ENCODE measurements around the gene KREMEN1.

The KREMEN1 gene

DNA sequence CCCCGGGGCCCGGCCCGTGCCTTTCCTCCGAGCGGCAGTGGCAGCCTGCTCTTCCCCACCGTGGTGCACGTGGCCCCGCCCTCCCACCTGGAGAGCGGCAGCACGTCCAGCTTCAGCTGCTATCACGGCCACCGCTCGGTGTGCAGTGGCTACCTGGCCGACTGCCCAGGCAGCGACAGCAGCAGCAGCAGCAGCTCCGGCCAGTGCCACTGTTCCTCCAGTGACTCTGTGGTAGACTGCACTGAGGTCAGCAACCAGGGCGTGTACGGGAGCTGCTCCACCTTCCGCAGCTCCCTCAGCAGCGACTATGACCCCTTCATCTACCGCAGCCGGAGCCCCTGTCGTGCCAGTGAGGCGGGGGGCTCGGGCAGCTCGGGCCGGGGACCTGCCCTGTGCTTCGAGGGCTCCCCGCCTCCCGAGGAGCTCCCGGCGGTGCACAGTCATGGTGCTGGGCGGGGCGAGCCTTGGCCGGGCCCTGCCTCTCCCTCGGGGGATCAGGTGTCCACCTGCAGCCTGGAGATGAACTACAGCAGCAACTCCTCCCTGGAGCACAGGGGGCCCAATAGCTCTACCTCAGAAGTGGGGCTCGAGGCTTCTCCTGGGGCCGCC, 23.1 kb upstream of the KREMEN1 start:
- no peak for DNase-seq (ENCODE audit: low read depth in 2 of 2)

DNA sequence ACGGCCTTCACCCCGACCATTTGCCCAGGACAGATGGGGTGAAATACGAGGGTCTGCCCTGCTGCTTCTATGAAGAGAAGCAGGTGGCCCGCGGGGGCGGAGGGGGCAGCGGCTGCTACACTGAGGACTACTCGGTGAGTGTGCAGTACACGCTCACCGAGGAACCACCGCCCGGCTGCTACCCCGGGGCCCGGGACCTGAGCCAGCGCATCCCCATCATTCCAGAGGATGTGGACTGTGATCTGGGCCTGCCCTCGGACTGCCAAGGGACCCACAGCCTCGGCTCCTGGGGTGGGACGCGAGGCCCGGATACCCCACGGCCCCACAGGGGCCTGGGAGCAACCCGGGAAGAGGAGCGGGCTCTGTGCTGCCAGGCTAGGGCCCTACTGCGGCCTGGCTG, 22.4 kb upstream of the KREMEN1 start:
- no peak for DNase-seq (ENCODE audit: low read depth in 2 of 2)

DNA sequence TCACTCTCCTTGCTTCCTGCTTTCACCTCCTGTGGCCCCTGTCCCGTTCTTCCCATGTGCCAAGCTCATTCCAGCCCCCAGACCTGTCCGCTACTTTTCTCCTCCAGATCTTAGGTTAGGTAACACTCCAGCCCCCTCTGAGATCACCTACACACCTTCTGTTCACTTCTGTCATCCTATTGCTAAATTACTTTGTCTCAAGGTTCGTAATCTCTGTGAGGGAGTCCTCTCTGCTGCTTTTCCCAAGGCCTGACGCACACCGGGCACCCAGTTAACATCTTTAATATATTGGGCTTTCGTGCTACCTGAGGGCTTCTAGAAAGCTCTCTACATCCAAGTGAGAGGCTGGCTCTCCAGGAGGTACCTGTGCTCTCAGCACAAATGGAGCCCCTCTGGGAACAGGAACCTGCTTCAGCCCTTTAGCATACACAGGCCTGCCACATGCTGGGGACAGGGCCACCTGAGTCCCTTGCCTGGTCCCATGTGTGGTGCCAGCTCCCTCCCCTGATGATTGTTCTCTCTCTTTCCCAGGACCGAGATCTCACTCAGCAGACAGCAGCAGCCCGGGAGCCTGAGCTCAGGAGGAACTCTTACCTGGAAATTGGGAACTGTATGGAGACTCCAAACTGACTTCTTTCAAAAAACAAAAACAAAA, 19.7 kb upstream of the KREMEN1 start:
- no peak for DNase-seq (ENCODE audit: low read depth in 2 of 2)

DNA sequence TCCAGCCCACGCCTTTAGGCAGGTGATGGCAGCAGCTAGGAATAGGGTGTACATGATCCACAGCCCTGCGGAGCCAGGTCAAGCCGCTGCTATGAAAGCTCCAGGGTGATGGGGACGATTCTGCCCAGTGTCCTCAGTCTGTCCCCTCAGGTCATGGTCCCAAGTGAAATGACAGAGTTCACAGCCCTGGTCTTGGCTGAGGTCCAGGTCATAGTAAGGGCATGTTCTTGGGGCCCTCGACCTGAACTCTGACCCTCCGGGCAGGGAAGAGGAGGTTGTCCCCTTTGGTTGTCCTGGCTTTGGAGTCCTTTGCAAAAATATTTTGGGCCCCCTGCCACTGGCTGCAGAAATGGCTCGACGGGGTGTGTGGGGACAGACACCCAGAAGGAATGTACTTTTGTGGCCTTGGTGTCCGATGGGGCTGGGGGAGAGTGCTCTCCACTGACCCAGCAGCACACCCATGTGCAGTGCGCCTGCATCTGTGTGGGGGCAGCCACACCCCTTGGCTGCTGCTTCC, 18.5 kb upstream of the KREMEN1 start:
- DNase-seq (ENCODE audit: low read depth in 2 of 2), result no peak

DNA sequence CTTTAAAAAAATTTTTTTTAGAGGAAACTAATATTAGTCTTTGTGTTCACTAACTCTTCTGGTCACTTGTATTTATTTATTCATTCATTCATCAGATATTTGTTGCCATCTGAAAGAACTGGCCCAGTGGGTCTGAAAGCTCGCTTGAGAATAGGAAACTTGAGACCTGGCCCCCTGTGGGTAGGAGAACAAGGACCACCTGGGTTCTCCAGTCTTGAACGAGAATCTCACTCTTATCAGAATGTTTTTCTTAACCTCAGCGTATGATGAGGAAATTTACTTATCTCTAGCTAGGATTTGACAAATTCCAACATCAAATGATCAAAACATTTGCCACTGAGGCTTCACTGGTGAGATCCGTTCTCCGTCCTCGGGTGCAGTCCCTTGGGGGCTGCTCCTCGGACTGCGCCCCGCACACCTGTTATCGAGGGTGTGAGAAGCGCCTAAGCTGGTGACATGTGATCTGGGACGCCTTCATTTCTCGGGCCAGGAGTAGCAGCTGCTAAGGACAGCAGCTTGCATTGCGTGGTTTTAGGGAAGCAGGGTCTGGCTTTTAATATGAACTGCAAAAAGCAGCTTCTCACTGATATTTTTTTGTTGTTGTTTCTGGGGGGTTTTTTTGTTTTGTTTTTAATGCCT, 17.5 kb upstream of the KREMEN1 start:
- no peak for DNase-seq (ENCODE audit: low read depth in 2 of 2)

DNA sequence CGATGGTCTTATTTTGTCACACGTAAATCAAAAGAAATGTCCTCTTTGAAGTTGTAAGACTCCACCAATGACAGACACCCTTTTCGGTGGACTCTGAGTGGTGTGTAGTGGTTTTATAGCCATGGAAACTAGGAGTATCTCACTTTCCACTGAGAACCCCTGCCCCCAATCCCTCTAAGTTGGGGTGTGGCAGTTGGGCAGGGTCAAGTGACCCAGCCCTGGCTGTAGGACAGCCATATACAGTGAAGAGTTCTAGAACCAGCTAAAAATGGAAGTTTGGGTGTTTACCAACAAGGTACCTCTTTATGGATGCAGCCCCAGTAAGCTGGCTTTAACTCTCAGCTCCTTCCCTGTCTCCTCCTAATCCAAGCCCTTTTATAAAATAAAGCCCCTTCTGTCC, 16.4 kb upstream of the KREMEN1 start:
- DNase-seq (ENCODE audit: low read depth in 2 of 2), result no peak

DNA sequence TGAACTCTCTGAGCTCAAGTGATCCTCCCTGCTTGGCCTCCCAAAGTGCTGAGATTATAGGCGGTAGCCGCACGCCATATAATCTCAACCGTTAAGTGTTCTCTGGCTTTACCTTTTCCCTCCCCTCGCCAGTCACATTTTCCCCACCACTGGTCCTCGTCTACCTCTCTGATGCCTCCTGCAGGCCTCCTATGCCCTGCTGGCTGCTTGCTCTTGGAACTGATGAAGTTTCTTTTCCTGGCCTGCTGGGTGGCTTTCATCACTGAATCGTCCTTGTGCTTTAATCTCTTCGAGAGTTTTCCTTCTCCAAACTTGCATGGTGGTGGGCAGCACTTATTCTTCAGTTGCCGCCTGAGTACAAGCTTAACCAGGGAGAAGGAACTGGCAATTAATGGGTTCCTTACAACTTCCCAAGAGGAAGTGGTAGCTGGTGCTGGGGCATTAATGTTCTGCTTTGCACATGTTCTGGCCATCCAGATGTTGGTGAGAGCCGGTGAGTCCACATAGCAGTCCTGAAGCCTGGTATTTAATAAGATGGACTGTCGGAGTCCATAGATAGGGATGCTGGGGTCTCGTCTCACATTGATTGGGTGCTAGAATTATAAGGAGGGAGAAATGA, 12.5 kb upstream of the KREMEN1 start:
- DNase-seq (ENCODE audit: low read depth in 2 of 2), result no peak

DNA sequence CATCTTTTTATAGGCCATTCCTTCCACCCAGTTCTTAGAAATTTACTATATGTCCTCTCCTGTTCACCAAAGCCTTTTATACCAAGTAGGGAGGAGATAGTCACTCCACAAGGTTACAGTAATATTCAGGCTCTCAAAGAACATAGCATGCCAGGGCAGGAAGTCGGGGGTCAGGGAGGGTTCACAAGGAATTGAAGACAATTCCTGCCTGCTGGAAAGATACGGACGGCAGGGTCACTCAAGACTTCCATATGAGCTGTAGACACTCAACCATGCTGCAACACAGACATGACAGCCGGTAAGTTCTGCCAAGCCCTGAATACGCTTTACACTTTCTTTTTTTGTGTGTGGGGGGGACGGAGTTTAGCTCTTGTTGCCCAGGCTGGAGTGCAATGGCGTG, 11.9 kb upstream of the KREMEN1 start:
- DNase-seq (ENCODE audit: low read depth in 2 of 2), result no peak

DNA sequence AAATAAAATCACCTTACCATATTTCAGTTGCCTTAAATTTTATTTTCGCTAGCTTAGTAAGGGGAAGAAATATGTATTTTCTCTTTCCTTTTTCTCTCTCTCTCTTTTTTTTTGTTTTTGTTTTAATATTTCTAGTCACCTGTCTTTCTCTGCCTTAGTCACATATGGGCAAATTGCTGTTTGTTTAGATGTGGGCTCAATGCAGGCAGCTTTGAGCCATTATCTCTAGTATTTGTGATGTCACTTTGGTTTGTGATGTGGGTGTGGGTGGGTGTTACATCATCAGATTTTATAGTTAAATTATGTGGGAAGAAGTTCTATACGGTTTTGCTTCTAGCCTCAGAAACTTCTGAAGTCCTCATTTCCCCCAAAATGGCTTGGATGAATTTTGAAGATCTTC, 11.1 kb upstream of the KREMEN1 start, which contains the start of gene C22orf31:
TSS of gene C22orf31 (minus strand) at position 59 of the 400 bp plus-strand sequence. CDS start at position 20, 39 bp downstream.
- no peak for DNase-seq (ENCODE audit: low read depth in 2 of 2)

DNA sequence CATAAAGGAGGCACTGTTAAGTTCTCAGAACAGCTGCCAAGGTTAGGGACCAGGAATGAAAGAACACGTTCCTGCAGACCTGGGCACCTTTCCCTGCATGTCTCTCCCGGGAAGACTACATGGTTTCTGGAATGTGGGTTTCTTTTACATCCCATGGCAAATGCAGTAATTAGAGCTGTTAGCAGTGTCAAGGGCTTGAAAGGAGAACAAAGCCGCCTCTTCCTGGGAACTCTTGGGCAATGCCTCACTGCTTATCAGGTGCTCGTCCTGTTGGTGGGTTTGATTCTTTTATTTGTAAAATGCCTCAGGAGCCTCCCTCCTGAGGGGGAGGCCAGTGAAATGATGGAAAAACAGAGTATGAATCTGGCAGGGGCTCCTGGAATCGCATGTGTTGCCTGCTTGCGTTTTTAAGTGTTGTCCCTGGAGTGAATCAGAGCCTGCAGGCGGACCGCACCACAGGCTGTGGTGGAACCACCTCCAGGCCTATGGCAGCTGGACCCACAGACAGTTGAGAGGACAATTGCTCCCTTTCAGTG, 10.5 kb upstream of the KREMEN1 start:
- no peak for DNase-seq (ENCODE audit: low read depth in 2 of 2)

DNA sequence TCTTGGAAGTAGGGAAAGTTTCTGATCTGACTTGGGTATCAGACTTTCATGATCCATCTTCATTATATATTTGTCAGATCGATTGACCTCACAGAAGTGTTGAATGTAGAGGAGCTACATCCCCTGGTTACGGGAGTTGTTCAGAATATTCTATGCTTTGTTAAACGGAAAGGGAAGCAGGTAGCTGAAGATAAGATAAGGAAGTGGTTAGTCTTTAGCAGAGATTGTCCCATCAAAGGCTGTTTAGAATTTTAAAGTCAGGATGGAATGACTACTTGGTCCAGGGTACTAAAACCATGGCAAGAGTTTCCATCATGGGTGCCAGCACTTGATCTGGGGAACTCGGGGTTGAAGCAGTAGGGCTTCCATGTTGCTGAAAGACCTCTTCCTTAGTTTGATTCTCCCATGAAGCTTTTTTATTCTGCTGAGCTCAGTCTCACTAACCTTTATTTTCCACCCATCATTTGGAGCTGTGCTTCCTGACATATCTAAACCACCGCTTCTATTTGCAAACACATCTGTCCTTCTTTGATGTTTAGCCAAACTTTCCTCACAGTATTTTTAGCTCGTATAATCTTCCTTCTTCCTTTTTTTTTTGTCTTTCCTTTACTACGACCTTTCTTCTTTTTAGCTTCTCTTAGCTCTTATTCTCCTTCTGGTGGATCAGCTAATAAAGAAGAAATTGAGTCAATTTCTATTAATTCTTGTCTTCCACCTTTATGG, 7.2 kb upstream of the KREMEN1 start:
- DNase-seq (ENCODE audit: low read depth in 2 of 2), result no peak

DNA sequence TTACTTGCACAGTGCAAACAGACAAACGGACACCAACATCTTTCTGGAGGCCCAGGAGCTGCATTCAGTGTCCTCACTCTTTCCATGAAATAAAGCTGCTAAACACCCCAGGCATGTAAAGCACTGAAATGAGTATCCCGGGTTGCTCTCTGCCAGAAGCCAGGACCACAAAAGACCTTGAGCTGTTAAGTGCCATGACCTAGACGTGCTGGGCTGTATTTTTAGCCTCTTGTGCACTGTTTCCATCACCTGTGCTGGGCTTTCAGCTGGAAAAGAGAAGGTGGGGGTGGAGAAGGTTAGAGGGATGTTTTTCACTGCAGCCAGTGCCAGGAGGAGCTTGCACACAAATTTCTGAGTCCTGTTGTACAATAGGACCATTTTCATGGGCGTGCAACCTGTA, 3.4 kb upstream of the KREMEN1 start:
- DNase-seq (ENCODE audit: low read depth in 2 of 2), result no peak

DNA sequence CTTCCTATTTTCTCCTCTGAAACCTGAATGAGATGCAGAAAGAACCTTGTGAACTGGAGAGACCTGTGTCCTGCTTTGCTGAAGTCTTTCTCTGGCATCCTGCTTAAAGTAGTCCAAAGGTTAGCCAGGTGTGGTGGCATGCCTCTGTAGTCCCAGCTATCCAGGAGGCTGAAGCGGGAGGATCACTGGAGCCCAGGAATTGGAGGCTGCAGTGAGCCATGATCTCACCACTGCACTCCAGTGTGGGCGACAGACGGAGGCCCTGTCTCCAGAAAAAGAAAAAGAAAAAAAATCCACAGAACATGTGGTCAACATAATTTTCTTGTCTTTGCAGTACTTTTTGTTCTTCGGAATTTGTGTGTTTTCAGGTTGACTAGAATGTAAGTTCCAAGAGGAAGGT, 2.3 kb upstream of the KREMEN1 start:
- no peak for DNase-seq (ENCODE audit: low read depth in 2 of 2)

DNA sequence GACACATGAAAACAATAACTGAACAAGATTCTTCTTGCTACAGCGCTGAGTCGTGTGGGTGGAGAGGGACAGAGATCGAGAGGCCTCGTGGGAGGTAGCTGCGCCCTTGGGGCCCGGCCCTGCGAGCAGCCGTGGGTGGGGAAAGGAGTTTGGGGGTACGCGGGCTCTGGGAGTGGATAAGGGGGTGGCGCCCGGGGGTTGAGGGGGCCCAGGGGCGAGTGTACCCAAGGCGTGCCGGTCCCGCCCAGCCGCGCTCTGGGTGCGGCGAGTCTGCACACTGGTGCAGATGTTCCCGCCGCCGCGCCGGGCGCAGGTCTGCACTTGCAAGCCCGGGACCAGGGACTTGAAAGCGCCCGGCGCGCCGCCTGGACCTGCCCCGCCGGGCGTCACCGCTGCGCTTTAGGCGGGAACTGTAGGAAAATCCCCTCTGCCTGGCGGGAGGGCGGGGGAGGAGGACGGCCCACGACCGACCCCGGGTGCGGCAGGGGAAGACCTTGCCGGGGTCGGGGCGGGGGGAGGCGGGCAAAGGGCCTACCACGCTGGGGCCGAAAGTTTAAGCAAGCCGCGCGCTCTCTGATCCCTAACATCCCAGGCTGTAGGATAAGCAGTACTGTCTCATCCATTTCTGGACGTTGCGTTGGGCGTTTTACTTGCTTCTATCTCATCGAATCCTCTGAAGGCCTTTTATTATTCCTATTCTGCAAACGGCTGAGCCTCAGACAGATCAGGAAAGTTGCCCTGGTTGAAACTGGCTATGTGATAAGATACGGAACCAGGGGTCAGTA, 1.4 kb upstream of the KREMEN1 start:
- no peak for DNase-seq (ENCODE audit: low read depth in 2 of 2)

DNA sequence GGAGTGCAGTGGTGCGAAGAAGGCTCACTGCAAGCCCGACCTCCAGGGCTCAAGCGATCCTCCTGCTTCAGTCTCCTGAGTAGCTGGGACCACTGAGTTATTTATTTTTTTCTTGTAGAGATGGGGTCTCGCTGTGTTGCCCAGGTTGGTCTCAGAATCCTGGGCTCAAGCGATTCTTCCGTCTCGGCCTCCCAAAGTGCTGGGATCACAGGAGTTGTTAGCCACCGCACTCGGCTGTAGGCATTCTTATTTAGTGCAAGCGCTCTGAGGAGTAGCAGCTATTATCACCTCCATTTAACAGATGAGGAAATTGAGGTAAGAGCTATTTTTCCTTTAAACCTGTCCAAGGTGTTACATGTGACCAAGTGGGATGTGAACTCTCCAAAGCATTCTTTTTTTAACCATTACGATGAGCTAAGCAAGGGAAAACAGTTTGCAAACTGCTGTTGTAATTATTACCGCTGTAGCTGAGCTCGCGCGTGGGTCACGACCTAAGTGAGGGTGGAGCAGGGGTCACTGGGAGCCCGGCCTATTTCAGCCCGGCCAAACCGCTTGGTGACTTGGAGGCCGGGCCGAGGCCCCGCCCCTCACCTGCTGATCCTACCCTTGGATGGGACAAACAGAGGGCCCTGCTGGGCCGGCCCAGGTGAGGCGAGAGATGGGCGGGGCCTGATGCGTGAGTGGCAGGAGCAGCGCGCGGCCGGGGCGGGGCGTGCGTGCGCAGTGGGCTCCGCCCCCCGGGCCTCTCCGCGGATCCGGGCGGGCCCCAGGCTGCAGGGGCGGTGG, 449 bp upstream of the KREMEN1 start:
- DNase-seq (ENCODE audit: low read depth in 2 of 2), result peak; percentile 37 to 39

DNA sequence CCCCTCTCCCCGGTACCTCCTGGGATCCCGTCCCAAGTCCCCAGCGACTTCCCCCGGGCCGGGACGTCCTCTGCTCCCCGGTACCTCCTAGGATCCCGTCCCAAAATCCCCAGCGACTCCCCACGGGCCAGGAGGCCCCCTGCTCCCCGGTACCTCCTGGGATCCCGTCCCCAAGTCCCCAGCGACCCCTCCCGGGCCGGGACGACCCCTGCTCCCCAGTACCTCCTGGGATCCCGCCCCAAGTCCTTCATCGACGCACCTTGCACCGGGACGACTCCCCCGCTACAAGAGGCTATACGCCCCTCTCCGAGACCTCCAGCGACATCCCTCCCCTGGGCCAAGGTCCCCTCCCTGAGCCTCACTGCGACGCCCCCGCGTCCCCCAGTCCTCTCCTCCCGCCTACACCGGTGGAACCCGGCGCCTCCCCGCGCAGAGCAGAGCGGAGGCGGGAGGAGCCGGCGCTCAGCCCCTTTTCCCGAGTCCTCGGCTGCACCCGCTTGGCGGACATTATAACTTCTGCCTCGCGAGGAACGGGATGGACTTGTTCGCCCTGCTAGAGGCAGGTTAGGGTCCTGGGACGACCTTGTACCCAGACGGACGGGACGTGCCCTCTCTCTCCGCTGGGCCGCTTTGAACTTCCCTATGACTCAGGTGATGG, 912 bp downstream of the KREMEN1 start:
- DNase-seq (ENCODE audit: low read depth in 2 of 2), result no peak

DNA sequence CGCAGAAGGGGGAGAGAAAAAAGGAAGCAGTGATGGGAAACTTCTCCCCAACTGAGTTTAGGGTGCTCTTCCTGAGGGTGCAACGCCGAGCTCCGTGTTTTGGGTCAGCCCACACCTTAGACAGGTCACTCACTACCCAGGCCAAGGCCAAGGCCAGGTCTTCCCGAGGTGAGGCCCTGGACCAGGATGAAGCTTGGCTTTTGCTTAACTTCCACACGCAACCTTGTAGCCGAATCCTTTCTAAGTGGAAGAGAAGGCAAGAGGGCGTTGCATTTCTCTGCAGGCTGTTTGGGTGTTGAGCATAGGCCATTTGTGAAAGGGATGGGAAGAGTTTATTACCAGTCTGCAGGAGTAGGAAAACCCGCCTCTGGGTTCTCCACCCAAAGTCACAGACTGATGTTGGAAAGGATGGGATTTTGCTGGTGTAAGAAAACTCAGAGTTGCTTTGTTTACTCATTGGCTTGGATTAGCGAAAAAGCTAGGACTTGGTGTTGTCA, 1.5 kb downstream of the KREMEN1 start:
- DNase-seq (ENCODE audit: low read depth in 2 of 2), result no peak

DNA sequence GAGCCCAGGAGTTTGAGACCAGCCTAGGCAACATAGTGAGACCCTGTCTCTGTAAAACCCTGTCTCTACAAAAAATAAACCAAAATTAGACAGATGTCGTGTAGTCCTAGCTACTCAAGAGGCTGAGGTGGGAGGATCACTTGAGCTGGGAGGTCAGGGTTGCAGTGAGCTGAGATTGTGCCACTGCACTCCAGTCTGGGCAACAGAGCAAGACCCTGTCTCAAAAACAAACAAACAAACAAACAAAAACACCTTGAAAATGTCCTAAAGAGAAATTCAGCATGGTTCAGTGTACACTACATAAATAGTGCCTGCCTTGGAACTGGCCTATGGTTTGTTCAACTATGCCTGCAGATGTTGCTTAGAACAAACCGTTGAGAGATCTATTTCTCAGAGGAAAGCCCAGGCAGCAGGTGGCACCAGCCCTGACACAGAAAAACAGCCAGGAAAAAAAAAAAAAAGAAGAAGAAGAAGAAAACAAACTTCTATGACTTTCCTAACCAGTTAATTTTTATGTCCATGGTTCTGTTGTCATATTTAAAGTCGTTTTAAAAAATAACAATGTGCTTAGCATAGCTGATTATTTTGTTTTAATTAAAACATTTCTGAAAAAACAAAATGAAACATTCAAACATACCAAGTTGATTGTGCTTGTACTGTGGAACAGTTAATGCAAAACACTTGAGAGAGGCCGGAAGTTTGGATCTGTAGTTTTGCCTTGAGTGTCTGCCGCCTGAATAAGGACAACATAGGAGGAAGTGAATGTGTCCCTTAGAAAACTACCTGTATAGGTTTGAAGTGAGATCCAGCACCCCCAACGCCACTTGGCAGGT, 5.4 kb downstream of the KREMEN1 start:
- DNase-seq (ENCODE audit: low read depth in 2 of 2), result no peak

DNA sequence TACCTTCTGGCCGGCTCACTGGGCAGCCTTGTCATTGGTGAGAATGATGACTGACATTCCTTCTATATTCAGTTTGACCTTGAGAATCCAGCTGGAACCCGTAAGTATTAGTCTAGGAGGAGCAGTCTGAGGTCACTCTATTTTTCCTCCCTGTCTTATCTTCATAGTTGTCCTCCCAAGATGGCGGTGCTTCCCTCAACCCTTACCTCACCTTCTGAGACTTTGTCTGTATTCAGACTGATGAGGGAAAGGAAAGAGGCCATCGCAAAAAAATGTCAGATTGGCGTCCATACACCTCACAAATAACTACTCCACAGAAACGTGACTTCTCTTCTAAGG, 6.0 kb downstream of the KREMEN1 start:
- DNase-seq (ENCODE audit: low read depth in 2 of 2), result no peak
